ENCODE measurements around the gene LENG8.

The LENG8 gene

DNA sequence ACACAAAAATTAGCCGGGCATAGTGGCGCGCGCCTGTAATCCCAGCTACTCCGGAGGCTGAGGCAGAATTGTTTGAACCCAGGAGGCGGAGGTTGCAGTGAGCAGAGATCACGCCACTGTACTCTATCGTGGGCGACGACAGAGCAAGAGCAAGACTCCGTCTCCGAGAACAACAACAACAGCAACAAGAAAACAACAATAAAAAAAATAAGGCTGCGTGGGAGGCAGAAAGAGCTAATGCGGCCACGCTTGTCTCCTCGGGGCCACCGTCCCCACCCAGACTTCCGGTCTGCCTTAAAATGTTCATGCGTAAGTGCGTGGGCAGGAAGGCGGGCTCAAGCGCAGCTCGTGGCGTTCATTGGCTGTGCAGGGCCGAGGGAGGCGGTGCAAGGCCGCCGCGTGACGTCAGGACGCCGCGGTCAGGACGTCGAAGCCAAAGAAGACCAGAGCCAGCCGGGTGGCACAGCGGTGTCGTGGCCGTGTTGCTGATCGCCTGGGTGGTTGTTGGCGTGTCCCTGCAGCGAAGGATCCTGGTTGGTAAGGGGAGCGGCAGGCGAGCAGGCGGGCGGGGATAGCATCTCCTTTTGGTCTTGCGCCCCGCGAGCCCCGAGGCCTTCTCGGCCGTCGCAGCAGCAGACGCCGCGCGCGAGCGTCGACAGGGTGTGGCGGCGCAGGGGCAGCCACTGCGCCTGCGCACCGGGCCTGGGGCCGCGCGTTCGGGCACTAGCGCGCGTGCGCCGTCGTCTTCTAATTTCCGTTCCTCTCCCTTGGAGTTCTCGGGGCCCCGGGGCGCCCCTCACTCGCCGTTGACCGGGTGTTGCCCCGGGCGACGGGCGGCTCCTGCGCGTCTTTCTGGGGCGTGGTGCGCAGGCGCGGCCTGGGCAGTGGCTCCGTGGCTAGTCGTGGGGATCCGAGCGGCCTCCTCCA, at the start of gene LENG8:
Gene LENG8 (plus strand): TSS at position 426 of the 927 bp plus-strand sequence. CDS start 2,146 bp downstream, outside the sequence.
- peak; percentile 98 for DNase-seq (ENCODE audit: low spot score)
- no peak for TF ChIP-seq CTCF (IDR thresholded peaks at IDR 0.05; ENCODE audit: extremely low read depth, insufficient read depth, missing control alignments)
- in situ Hi-C loops (cut with MboI; ENCODE audit: low pct_unique_long_range_greater_than_20kb, low sequenced_read_pairs, unreplicated experiment): no loop called here

DNA sequence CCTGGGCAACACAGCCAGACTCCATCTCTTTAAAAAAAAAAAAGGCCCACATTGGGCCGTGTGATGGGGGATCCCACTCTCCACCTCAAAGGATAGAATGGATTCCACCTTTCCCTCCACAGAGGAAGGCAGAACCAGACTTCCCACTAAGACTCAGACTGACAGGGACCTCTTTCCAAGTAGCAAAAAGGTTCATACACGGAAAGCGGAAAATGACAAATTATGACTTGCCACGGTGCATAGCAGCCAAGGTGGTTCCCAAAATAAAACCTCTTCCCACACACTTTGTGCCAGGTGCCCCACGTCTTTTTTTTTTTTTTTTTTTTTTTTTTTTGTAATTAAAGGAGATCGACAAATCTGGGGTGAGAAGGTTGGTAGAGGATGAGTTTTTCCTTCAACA, 48.1 kb upstream of the LENG8 start:
- no peak for DNase-seq (ENCODE audit: low spot score)
- in situ Hi-C loops (cut with MboI; ENCODE audit: low pct_unique_long_range_greater_than_20kb, low sequenced_read_pairs, unreplicated experiment): no loop called here
- TF ChIP-seq CTCF (IDR thresholded peaks at IDR 0.05; ENCODE audit: extremely low read depth, insufficient read depth, missing control alignments): no peak

GRCh38 chr19:54403054-54403453, 45.9 kb upstream of the LENG8 start:
- TF ChIP-seq CTCF (IDR thresholded peaks at IDR 0.05; ENCODE audit: extremely low read depth, insufficient read depth, missing control alignments): no peak
- in situ Hi-C loops (cut with MboI; ENCODE audit: low pct_unique_long_range_greater_than_20kb, low sequenced_read_pairs, unreplicated experiment): no loop called here
- DNase-seq (ENCODE audit: low spot score): no peak

DNA sequence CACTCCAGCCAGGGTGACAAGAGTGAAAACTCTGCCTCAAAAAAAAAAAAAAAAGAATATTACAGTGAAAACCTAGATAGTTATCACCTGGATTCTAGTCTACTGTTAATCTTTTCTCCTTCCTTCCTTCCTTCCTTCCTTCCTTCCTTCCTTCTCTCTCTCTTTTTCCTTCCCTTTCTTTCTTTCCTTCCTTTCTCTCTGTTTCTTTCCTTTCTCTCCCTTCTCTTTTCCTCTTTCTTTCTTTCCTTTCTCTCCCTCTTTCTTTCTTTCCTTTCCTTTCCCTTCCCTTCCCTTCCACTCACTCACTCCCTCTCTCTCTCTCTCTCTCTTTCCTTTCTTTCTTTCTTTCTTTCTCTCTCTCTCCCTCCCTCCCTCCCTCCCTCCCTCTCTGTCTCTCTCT, 43.4 kb upstream of the LENG8 start:
- no peak for DNase-seq (ENCODE audit: low spot score)
- in situ Hi-C loops (cut with MboI; ENCODE audit: low pct_unique_long_range_greater_than_20kb, low sequenced_read_pairs, unreplicated experiment): no loop called here
- TF ChIP-seq CTCF (IDR thresholded peaks at IDR 0.05; ENCODE audit: extremely low read depth, insufficient read depth, missing control alignments): no peak

GRCh38 chr19:54407780-54408179, 41.2 kb upstream of the LENG8 start:
- in situ Hi-C loops (cut with MboI; ENCODE audit: low pct_unique_long_range_greater_than_20kb, low sequenced_read_pairs, unreplicated experiment): no loop called here
- no peak for TF ChIP-seq CTCF (IDR thresholded peaks at IDR 0.05; ENCODE audit: extremely low read depth, insufficient read depth, missing control alignments)
- no peak for DNase-seq (ENCODE audit: low spot score)

DNA sequence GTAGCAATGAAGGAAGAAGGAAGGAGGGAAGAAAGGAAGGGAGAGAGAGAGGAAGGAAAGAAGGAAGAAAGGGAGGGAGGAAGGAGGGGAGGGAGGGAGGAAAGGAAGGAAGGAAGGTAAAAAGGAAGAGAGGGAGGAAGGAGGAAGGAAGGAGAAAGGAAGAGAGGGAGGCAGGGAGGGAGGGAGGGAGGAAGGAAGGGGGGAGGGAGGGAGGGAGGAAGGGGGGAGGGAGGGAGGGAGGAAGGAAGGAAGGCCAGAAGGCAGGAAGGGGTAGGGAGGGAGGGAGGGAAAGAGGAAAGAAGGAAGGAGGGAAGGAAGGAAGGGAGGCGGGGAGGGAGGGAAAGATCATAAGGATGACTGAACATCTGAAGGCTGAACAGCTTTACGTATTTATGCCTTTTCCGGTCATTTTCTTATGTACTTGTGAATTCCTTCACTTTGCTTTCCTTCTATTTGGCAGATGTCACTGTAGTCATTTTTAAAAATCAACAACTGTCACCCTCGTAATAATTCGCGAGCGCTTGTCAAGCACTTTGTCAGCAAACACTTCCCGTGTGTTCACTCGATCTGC, 40.5 kb upstream of the LENG8 start:
- in situ Hi-C loops (cut with MboI; ENCODE audit: low pct_unique_long_range_greater_than_20kb, low sequenced_read_pairs, unreplicated experiment): no loop called here
- DNase-seq (ENCODE audit: low spot score): no peak
- no peak for TF ChIP-seq CTCF (IDR thresholded peaks at IDR 0.05; ENCODE audit: extremely low read depth, insufficient read depth, missing control alignments)

Measured in GM13977 (cell line).